GM18951 (cell line): ENCODE results near the gene NOXA1.

Experiments
- POLR2A ChIP-seq: IDR thresholded peaks from 4 replicates; pipeline ENCODE4 v1.6.1; 2011; ENCODE audit warnings: mild to moderate bottlenecking; ENCODE audit not compliant: insufficient read length, insufficient read depth; ENCODE audit errors: extremely low read depth
- in situ Hi-C: fragments of 300-500 bp; cut with MboI; formaldehyde crosslinking; loops from one replicate; pipeline ENCODE4 v1.12.0; 2022; ENCODE audit warnings: low sequenced_read_pairs, mixed read lengths, inconsistent platforms; ENCODE audit not compliant: unreplicated experiment

Gene NOXA1

DNA sequence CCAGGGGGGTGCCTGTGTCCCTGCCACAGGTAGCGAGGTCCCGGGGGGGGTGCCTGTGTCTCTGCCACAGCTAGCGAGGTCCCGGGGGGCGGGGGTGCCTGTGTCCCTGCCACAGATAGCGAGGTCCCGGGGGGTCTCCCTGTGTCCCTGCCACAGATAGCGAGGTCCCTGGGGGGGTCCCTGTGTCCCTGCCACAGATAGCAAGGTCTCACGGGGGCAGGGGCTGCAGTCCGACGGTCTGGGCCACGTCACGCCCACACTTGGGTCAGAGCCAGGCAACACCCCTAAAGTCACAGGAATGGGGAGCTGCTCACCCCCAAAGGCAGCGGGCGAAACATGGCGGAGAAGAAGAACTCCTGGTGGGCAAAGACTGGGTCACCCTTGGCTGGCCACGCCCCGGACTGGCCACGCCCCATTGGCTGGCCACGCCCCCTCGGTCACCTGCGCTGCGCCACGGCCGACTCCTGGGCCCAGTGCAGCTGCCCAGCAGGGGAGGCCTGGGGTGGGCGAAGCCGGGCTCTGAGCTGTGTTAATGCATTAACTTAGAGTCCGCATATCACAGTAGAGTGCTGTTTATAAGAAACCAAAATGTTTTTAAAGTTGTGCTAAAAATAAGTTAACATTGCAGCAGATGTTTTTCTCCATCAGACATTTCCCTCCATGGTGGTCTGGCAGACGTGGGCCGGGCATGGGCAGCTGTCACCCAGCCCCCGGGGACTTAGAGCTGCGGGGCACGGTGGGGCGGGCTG lies 7.0 kb downstream of the NOXA1 start:
- in situ Hi-C loops = no loop called here
- no peak for TF ChIP-seq POLR2A

DNA sequence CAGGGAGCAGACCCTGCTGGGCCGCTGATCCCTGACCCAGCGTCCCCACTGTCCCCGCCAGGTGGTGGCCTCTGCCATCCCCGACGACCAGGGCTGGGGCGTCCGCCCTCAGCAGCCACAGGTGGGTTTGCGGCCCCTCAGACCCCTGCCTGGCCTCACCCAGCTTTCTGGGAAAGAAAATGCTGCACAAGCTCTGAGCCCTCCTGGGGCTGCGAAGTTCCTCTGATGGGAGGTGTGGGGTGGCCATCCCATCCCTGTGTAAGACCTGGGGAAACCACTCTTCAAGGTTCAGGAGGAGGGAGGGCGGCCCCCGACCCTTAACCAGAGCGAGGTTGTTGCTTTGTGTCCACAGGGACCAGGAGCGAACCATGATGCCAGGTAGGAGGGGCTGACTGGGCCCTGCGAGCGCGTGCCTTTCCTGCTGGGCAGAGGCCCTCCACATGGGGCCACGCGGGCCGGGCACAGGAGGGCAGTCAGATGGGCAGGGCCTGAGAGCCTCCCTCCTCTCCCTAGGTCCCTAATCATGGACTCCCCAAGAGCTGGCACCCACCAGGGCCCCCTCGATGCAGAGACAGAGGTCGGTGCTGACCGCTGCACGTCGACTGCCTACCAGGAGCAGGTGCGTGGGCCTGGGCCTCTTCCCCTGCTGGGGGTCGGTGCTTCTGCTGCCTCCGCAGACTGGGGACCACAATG lies 7.7 kb downstream of the NOXA1 start:
- in situ Hi-C loops = no loop called here
- TF ChIP-seq POLR2A = no peak

DNA sequence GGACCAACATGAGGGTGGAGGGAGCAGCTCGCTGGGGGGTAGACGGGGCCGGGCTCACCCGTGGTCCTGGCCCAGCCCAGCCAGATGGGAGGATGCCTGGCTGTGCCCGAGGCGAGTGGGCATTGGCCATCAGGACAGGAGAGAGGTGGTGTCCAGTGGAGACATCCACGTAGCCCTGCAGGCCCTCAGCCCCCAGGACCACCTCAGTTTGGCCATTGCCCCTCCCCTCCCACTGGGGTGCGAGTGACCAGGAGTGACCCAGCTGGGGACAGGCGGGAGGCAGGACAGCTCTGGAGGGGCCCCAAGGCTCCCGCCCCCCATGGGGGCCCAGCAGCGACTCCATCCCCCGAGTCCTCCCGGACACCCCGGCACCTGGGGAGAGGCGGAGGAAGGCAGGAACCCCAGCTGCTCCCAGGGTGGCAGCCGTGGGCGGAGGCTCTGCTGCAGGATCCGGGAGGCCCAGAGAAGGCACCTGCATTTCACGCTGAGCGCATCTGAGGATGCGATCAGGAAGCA lies 8.3 kb downstream of the NOXA1 start:
- TF ChIP-seq POLR2A = no peak
- in situ Hi-C loops = no loop called here

DNA sequence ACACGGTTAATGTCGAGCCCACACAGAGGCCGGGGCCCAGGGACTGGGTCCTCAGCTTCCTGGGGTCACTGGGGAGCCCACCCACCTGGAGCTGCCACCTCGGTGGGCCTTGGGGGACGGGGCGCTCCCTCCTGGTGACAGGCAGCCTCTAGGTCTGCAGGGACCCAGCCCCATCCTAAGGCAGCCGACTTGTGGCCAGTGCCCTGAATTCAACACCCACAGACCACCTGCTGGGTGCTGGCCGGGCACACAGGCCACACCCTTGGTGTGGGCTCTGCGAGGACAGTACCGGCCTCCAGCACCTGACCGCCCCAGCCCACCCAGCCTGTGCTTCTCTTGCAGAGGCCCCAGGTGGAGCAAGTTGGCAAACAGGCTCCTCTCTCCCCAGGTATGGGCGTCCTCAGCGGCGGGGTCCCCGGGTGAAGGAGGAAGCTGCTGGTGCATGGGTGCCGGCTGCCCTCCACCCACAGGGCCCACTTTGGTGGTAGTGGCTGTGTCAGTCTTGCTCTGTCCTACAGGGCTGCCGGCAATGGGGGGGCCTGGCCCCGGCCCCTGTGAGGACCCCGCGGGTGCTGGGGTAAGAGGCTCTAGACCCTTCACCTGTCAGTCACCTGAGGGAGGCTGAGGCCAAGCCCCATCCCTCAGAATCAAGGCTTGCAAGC lies 9.6 kb downstream of the NOXA1 start:
- no peak for TF ChIP-seq POLR2A
- in situ Hi-C loops = no loop called here

DNA sequence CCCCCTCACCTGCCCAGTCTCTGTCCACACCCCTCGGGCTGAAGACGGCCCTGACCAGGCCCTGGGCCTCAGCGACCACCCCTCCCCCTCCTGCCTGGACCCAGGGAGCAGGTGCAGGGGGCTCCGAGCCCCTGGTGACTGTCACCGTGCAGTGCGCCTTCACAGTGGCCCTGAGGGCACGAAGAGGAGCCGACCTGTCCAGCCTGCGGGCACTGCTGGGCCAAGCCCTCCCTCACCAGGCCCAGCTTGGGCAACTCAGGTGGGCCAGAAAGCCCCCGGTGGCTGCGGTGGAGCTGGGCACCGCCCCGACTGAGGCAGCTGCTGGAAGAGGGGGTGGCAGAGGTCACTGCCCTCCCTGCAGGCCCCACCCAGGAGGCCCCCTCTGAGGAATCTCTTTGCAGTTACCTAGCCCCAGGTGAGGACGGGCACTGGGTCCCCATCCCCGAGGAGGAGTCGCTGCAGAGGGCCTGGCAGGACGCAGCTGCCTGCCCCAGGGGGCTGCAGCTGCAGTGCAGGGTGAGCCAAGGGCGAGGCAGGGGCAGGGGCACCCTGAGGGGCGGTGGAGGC lies 10.2 kb downstream of the NOXA1 start:
- TF ChIP-seq POLR2A = no peak
- in situ Hi-C loops = no loop called here

DNA sequence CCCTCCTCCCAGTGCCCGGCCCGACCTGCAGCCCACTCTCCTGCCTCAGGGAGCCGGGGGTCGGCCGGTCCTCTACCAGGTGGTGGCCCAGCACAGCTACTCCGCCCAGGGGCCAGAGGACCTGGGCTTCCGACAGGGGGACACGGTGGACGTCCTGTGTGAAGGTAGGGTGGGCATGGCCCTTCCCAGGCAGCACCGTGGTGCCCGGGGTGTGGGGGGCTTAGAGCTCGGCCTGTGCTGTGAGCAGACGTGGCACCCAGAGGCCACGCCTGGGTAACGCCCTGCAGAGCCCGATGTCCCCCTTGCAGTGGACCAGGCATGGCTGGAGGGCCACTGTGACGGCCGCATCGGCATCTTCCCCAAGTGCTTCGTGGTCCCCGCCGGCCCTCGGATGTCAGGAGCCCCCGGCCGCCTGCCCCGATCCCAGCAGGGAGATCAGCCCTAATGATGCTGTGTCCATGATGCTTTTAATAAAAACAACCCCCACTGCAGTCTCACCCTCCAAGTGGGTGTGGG lies 10.8 kb downstream of the NOXA1 start:
- in situ Hi-C loops = no loop called here
- no peak for TF ChIP-seq POLR2A

DNA sequence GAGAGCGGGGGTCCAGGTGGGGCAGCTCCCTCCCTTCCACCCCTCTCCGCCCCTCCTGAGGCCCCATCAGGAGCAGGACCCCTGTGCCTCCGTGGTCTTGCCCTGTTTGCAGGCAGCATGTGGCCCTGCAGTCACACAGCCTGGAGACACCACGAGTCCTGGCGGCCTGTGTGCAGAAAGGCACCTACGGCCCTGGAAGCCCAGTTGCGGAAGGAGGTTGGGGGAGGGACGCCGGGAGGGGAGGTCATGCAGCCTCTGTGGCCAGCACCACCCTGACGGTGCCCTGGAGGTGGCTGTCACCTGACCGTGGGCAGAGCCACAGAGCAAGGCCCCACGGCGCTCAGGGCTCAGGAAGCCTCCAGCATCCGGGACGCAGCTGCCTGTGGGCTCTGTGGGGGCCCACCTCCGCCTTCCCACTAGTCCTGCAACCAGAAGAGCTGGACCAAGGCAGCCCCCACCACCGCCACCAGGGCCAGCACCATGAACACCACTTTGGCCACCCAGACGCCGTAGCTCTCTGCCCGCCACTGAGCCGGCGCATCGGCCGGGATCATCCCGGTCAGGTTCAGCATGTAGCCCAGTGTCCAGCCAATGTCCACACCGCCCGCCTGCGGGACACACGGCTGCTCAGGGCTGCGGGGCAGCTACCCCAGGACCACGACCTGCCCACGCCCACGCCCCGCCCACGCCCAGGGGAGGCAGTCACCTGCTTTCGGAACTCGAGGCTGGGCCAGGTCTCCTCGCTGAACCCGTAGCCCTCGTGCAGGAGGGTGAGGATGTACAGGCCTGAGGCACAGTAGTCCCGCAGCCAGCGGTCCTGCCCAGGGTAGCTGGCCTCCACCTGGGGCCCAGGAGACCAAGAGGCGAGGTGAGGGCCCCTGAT lies 11.5 kb downstream of the NOXA1 start:
- no peak for TF ChIP-seq POLR2A
- in situ Hi-C loops = no loop called here

DNA sequence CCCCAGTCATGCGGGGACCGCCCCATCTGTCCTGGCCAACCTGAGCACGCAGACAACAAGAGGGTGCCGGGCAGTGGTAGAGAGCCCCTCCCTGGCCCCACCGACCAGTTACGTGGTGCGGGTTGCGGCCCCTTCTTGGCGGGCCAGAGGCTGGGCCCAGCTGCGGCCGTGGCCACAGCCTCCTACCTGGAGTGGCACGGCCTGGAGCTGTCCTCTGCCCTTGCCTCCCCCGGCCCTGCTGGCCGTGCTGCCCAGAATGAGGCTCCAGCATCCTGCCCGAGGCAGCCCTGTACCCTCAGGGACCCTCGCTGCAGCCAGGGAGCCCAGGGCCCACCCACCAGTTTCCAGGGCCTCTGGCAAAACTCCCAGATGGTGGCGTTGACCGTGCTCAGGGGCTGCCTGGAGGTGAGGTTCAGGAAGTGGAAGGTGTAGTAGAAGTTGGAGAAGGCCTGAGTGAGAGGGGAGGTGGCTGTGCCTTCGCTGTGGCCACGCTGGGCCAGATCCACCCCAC lies 12.2 kb downstream of the NOXA1 start:
- in situ Hi-C loops = no loop called here
- no peak for TF ChIP-seq POLR2A

DNA sequence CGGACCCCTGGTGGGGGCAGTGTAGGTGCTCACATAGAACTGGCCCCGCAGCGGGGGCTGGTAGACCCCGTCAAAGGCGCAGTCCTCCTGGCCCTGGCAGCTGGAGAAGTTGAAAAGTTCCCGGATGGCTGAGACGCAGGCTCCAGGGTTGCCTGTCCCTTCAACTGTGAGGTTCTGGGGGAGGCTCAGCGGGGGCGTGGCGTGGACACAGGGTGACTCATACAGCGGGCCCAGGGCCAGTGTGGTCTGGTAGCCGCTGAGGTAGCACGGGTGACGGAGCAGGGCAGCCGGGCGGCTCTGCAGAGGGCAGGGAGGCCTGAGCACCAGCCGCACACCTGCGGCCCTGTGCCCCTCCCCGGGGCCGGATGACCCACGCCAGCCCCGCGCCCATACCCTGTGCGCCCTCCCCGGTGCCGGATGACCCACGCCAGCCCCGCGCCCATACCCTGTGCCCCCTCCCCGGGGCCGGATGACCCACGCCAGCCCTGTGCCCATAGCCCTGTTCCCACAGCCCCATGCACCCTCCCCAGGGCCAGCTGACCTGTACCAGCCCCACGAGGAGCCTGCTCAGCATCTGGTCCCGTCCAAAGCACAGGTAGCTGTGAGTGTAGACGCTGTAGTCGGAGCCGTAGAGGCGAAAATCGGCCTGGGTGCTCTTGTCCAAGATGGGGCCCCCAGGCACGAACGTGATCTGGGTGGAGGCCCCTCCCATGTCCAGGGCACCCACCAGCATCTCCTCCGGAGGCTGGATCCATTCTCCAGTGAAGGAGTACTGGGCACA lies 13.0 kb downstream of the NOXA1 start:
- no peak for TF ChIP-seq POLR2A
- in situ Hi-C loops = no loop called here

DNA sequence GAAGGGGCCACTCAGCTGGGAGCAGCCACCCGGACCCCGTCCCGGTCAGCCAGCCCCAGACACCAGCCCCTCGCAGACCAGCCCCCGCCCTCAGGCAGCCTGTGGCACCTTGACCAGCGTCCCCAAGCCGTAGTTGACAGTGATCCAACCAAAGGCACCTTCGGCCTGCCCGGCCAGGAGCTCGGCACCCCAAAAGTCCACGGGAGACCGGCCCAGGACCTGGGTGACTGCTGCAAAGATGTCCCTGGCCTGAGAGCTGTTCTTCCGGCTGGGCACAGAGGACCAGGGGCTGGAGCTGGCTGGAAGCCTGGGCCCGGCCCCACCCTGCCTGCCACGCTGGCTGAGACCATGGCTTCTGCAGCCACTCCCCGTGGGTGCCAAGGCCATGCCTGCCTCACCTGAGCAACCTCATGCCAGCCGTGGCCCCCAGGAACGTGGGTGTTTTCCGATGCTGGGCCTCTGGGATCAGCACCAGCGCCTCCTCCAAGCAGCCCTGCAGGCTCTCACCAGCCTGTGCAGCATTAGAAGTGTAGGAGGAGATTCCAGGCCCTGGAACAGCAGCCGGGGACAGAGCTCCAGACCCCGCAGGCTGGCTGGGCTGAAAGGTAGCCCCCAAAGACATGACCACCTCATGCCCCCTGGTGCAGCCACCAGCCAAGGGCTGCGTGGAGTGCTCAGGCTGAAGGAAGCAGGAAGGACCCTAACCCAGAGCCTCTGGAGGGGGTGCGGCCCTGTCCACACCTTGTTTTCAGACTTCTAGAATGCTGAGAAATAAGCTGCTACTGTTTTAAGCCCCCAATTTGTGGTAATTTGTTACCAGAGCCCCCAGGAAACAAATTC lies 13.8 kb downstream of the NOXA1 start:
- TF ChIP-seq POLR2A = no peak
- in situ Hi-C loops = no loop called here
